Measurements from ENCODE around the gene GIMAP5. TPM values are rescaled to one million over a fixed set of nuclear protein-coding genes. Genes with fewer than 3 reads are reported as not detected.

GIMAP5 gene
- total and polyA plus RNA-seq, 9 of the 15 experiments (the other 6 are each of a cell fraction or from before 2014, with no cell fraction given), result 0.35 TPM; not detected in 8

GRCh38 chr7:150733482-150734095, 3.6 kb upstream of the GIMAP5 start:
- in situ Hi-C loops (cut with MboI), result no loop called here
- TF ChIP-seq, protein P1, sequence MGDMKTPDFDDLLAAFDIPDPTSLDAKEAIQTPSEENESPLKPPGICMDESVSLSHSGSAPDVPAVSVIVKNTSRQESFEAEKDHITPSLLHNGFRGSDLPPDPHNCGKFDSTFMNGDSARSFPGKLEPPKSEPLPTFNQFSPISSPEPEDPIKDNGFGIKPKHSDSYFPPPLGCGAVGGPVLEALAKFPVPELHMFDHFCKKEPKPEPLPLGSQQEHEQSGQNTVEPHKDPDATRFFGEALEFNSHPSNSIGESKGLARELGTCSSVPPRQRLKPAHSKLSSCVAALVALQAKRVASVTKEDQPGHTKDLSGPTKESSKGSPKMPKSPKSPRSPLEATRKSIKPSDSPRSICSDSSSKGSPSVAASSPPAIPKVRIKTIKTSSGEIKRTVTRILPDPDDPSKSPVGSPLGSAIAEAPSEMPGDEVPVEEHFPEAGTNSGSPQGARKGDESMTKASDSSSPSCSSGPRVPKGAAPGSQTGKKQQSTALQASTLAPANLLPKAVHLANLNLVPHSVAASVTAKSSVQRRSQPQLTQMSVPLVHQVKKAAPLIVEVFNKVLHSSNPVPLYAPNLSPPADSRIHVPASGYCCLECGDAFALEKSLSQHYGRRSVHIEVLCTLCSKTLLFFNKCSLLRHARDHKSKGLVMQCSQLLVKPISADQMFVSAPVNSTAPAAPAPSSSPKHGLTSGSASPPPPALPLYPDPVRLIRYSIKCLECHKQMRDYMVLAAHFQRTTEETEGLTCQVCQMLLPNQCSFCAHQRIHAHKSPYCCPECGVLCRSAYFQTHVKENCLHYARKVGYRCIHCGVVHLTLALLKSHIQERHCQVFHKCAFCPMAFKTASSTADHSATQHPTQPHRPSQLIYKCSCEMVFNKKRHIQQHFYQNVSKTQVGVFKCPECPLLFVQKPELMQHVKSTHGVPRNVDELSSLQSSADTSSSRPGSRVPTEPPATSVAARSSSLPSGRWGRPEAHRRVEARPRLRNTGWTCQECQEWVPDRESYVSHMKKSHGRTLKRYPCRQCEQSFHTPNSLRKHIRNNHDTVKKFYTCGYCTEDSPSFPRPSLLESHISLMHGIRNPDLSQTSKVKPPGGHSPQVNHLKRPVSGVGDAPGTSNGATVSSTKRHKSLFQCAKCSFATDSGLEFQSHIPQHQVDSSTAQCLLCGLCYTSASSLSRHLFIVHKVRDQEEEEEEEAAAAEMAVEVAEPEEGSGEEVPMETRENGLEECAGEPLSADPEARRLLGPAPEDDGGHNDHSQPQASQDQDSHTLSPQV (IDR thresholded peaks at IDR 0.05), result no peak
- POLR2A ChIA-PET, result interaction anchor here (1.2 kb wide), 1 partner anchor 13 kb away, joined by 4 read pairs; no protein-coding TSS in a partner anchor

More at GRCh38 chr7:150733482-150734095, 3.6 kb upstream of the GIMAP5 start:
- no peak for DNase-seq (ENCODE audit: extremely low read depth in 1 of 4, low spot score in 3 of 4)
- intact Hi-C loops (cut with micrococcal nuclease), result no loop called here
- H3K4me3 ChIP-seq, result no peak overlapping the region
- no peak overlapping the region for H2AFZ ChIP-seq (ENCODE audit: low read depth, low read length)
- H3K27me3 ChIP-seq (ENCODE audit: control insufficient read depth in 2 of 2, insufficient read depth in 2 of 2, low read length in 2 of 2), result peaks cover 0 to 27% of the 10 kb centered on the region in 2 experiments; a peak in 2 of 5 replicates
- no peaks in the 10 kb centered on the region for H3K9me3 ChIP-seq (replicated peaks; ENCODE audit: control insufficient read depth, insufficient read depth, low read depth, low read length)
- BruUV-seq (replicated peaks), result no TSS peak
- no peaks in the 10 kb centered on the region for H3K9me1 ChIP-seq (ENCODE audit: control insufficient read depth, insufficient read depth, low read length)
- no peak for FAIRE-seq
- no peak overlapping the region for H3K9ac ChIP-seq (ENCODE audit: insufficient read depth in 1 of 2, low read depth in 2 of 2, low read length in 2 of 2)
- no peaks in the 10 kb centered on the region for H3K36me3 ChIP-seq (ENCODE audit: control insufficient read depth, insufficient read depth, low read length)
- no peak for ATAC-seq
- no peak overlapping the region for H3K4me2 ChIP-seq (ENCODE audit: insufficient read depth, low read length)
- under 1% methylated on average over 5 of the region's 5 CpGs for WGBS (ENCODE audit: insufficient coverage, low coverage, missing lambda C conversion rate)
- no peaks in the 10 kb centered on the region for H4K20me1 ChIP-seq (replicated peaks; ENCODE audit: control insufficient read depth, insufficient read depth, low read length)
- CTCF ChIA-PET (ENCODE audit: low intra/inter-chr PET ratio), result no interaction called here
- H3K79me2 ChIP-seq (ENCODE audit: control insufficient read depth, insufficient read depth, low read length), result no peaks in the 10 kb centered on the region
- H3K27ac ChIP-seq (ENCODE audit: extremely low read depth, low read depth, low read length), result no peak overlapping the region
- H3K4me1 ChIP-seq (replicated peaks in 1 of 2; ENCODE audit: control insufficient read depth in 2 of 2, insufficient read depth in 2 of 2, low read length in 2 of 2), result no peaks in the 10 kb centered on the region; a peak in 1 of 5 replicates

All from K562 (cell line).